ENCODE measurements around the gene ASB2. TPM values are rescaled to one million over a fixed set of nuclear protein-coding genes. Genes with fewer than 3 reads are reported as not detected.
A peak's percentile ranks its signal among the peaks of the same experiment; 100 is the strongest.

The ASB2 gene
- total and polyA plus RNA-seq, 2 of the 13 experiments (the other 11 are each of a cell fraction or from before 2014, with no cell fraction given) = 0.82 to 4.1 TPM

GRCh38 chr14:93959239-93960107 lies 16.9 kb downstream of the ASB2 start (continued):
- peak; percentile 87 for TF ChIP-seq HMG20B (CRISPR knock-in tag; conservative IDR thresholded peaks at IDR 0.05)
- TF ChIP-seq SMAD3 (CRISPR knock-in tag; IDR thresholded peaks at IDR 0.05) = peak; percentile 89
- TF ChIP-seq MIER3 (CRISPR knock-in tag; IDR thresholded peaks at IDR 0.05; ENCODE audit: borderline replicate concordance) = peak; percentile 97
- TF ChIP-seq ZNF260 (CRISPR knock-in tag; IDR thresholded peaks at IDR 0.05; ENCODE audit: borderline replicate concordance, low read depth) = no peak
- TF ChIP-seq DPF2 (CRISPR knock-in tag; IDR thresholded peaks at IDR 0.05; ENCODE audit: borderline replicate concordance, low read depth) = peak; percentile 88
- TF ChIP-seq SOX5 (CRISPR knock-in tag; IDR thresholded peaks at IDR 0.05; ENCODE audit: borderline replicate concordance) = peak; percentile 97
- no peak for TF ChIP-seq FOXP1 (IDR thresholded peaks at IDR 0.05)
- TF ChIP-seq FOXP1 (CRISPR knock-in tag; IDR thresholded peaks at IDR 0.05) = peak; percentile 84
- TF ChIP-seq, protein P1, sequence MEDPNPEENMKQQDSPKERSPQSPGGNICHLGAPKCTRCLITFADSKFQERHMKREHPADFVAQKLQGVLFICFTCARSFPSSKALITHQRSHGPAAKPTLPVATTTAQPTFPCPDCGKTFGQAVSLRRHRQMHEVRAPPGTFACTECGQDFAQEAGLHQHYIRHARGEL (CRISPR knock-in tag; IDR thresholded peaks at IDR 0.05) = no peak
- TF ChIP-seq ADNP (CRISPR knock-in tag; IDR thresholded peaks at IDR 0.05) = peak; percentile 23; the same call in 1 of the 2 replicates
- TF ChIP-seq, protein P2, sequence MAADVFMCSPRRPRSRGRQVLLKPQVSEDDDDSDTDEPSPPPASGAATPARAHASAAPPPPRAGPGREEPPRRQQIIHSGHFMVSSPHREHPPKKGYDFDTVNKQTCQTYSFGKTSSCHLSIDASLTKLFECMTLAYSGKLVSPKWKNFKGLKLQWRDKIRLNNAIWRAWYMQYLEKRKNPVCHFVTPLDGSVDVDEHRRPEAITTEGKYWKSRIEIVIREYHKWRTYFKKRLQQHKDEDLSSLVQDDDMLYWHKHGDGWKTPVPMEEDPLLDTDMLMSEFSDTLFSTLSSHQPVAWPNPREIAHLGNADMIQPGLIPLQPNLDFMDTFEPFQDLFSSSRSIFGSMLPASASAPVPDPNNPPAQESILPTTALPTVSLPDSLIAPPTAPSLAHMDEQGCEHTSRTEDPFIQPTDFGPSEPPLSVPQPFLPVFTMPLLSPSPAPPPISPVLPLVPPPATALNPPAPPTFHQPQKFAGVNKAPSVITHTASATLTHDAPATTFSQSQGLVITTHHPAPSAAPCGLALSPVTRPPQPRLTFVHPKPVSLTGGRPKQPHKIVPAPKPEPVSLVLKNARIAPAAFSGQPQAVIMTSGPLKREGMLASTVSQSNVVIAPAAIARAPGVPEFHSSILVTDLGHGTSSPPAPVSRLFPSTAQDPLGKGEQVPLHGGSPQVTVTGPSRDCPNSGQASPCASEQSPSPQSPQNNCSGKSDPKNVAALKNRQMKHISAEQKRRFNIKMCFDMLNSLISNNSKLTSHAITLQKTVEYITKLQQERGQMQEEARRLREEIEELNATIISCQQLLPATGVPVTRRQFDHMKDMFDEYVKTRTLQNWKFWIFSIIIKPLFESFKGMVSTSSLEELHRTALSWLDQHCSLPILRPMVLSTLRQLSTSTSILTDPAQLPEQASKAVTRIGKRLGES (CRISPR knock-in tag; IDR thresholded peaks at IDR 0.05; ENCODE audit: borderline replicate concordance) = no peak; the same call in 1 of the 2 replicates
- no peak for TF ChIP-seq ZNF678 (CRISPR knock-in tag; IDR thresholded peaks at IDR 0.05)
- TF ChIP-seq REPIN1 (CRISPR knock-in tag; IDR thresholded peaks at IDR 0.05; ENCODE audit: borderline replicate concordance, low read depth) = peak; percentile 60; the same call in 1 of the 2 replicates
- no peak; the same call in 1 of the 2 replicates for TF ChIP-seq ZNF891 (CRISPR knock-in tag; IDR thresholded peaks at IDR 0.05)
- peak; percentile 83 to 97; a peak in 3 of 4 replicates for TF ChIP-seq EP300 (IDR thresholded peaks at IDR 0.05; ENCODE audit: low read depth in 2 of 2, low read length in 2 of 2)
- peak; percentile 99 for TF ChIP-seq EP300 (CRISPR knock-in tag; IDR thresholded peaks at IDR 0.05; ENCODE audit: borderline replicate concordance)
- 0 out of 2 replicates have a peak, but pooled peaks have one; percentile 53 for TF ChIP-seq NRL (CRISPR knock-in tag; IDR thresholded peaks at IDR 0.05; ENCODE audit: borderline replicate concordance)
- peak; percentile 99 for TF ChIP-seq PHF21A (CRISPR knock-in tag; IDR thresholded peaks at IDR 0.05)
- TF ChIP-seq ZNF850 (CRISPR knock-in tag; conservative IDR thresholded peaks at IDR 0.05) = no peak
- TF ChIP-seq CENPX (CRISPR knock-in tag; IDR thresholded peaks at IDR 0.05) = no peak
- TF ChIP-seq ZSCAN29 (CRISPR knock-in tag; conservative IDR thresholded peaks at IDR 0.05) = 0 out of 2 replicates have a peak, but pooled peaks have one; percentile 79
- TF ChIP-seq ZNF331 (CRISPR knock-in tag; IDR thresholded peaks at IDR 0.05) = peak; percentile 90
- peak; percentile 82 for TF ChIP-seq IRF2 (CRISPR knock-in tag; IDR thresholded peaks at IDR 0.05)
- TF ChIP-seq, protein P3, sequence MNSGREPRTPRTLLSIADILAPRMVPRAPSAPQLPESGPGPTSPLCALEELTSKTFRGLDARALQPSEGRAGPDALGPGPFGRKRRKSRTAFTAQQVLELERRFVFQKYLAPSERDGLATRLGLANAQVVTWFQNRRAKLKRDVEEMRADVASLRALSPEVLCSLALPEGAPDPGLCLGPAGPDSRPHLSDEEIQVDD (CRISPR knock-in tag; IDR thresholded peaks at IDR 0.05; ENCODE audit: borderline replicate concordance) = 0 out of 2 replicates have a peak, but pooled peaks have one; percentile 66
- no peak; the same call in 1 of the 2 replicates for TF ChIP-seq ARID2 (CRISPR knock-in tag; IDR thresholded peaks at IDR 0.05; ENCODE audit: borderline replicate concordance)
- no peak for TF ChIP-seq ZNF468 (CRISPR knock-in tag; IDR thresholded peaks at IDR 0.05)
- no peak for TF ChIP-seq EZH2 (conservative IDR thresholded peaks at IDR 0.05; ENCODE audit: low read depth, low read length)
